ENCODE data around the gene TBL2.

TBL2 gene

GRCh38 chr7:73618538-73618937 lies 40.2 kb upstream of the TBL2 start:
- TF ChIP-seq TAF1 (IDR thresholded peaks at IDR 0.05; ENCODE audit: borderline replicate concordance, insufficient read depth, low read length) (no peak), FOXP2 (optimal IDR thresholded peaks at IDR 0.05; ENCODE audit: borderline replicate concordance, extremely low read depth, extremely low read length, insufficient read depth) (no peak), SIN3A (IDR thresholded peaks at IDR 0.05; ENCODE audit: borderline replicate concordance, insufficient read depth, low read length) (no peak), REST (IDR thresholded peaks at IDR 0.05; ENCODE audit: insufficient read depth in 1 of 2, low read depth in 2 of 2, low read length in 2 of 2) (no peak), POLR2AphosphoS5 (IDR thresholded peaks at IDR 0.05; ENCODE audit: low read depth, low read length) (no peak)

- TF ChIP-seq POLR2AphosphoS5 (IDR thresholded peaks at IDR 0.05; ENCODE audit: low read depth, low read length), result no peak
- no peak for TF ChIP-seq FOXP2 (optimal IDR thresholded peaks at IDR 0.05; ENCODE audit: borderline replicate concordance, extremely low read depth, extremely low read length, insufficient read depth)
- no peak for TF ChIP-seq TAF1 (IDR thresholded peaks at IDR 0.05; ENCODE audit: borderline replicate concordance, insufficient read depth, low read length)
- TF ChIP-seq REST (IDR thresholded peaks at IDR 0.05; ENCODE audit: insufficient read depth in 1 of 2, low read depth in 2 of 2, low read length in 2 of 2), result no peak
- no peak for TF ChIP-seq SIN3A (IDR thresholded peaks at IDR 0.05; ENCODE audit: borderline replicate concordance, insufficient read depth, low read length)
Observed at GRCh38 chr7:73615886-73616285, 37.5 kb upstream of the TBL2 start.

- TF ChIP-seq POLR2AphosphoS5 (IDR thresholded peaks at IDR 0.05; ENCODE audit: low read depth, low read length) (no peak), SIN3A (IDR thresholded peaks at IDR 0.05; ENCODE audit: borderline replicate concordance, insufficient read depth, low read length) (no peak)
Observed at GRCh38 chr7:73613954-73614735, 35.8 kb upstream of the TBL2 start.

- no peak for TF ChIP-seq POLR2AphosphoS5 (IDR thresholded peaks at IDR 0.05; ENCODE audit: low read depth, low read length)
- TF ChIP-seq REST (IDR thresholded peaks at IDR 0.05; ENCODE audit: insufficient read depth in 1 of 2, low read depth in 2 of 2, low read length in 2 of 2), result no peak
- TF ChIP-seq SIN3A (IDR thresholded peaks at IDR 0.05; ENCODE audit: borderline replicate concordance, insufficient read depth, low read length), result no peak
- no peak for TF ChIP-seq TAF1 (IDR thresholded peaks at IDR 0.05; ENCODE audit: borderline replicate concordance, insufficient read depth, low read length)
Observed at GRCh38 chr7:73612598-73613269, 34.4 kb upstream of the TBL2 start.

GRCh38 chr7:73611017-73611555 lies 32.7 kb upstream of the TBL2 start:
- TF ChIP-seq REST (IDR thresholded peaks at IDR 0.05; ENCODE audit: insufficient read depth in 1 of 2, low read depth in 2 of 2, low read length in 2 of 2) (no peak), POLR2AphosphoS5 (IDR thresholded peaks at IDR 0.05; ENCODE audit: low read depth, low read length) (no peak), SIN3A (IDR thresholded peaks at IDR 0.05; ENCODE audit: borderline replicate concordance, insufficient read depth, low read length) (no peak), FOXP2 (optimal IDR thresholded peaks at IDR 0.05; ENCODE audit: borderline replicate concordance, extremely low read depth, extremely low read length, insufficient read depth) (no peak), TAF1 (IDR thresholded peaks at IDR 0.05; ENCODE audit: borderline replicate concordance, insufficient read depth, low read length) (no peak)

Measured in PFSK-1 (cell line).